ENCODE data around the gene NMT2.

NMT2 gene

DNA sequence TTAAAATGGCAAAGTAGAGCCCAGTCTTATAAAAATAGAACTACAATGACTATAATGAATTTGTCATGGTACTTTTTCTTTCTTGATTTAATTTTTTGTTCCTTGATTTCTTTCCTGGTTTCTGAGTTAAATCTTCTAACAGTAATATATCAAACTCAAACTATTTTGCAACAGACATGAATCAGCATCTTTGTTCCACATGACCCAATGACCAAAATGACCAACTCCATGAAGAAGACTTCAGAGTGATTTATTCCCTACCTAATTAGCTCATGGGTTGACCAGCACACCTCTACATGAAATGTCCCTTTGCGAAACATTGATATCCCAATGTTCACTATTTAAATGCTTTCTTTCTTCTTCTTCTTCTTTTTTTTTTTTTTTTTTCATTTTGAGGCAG lies 30.9 kb downstream of the NMT2 start:
- H3K4me1 ChIP-seq (ENCODE audit: insufficient read depth, low read length) = peaks cover 6% of the 10 kb centered on the region; the same call in 1 of the 2 replicates
- no peak overlapping the region for H3K4me3 ChIP-seq (ENCODE audit: low read length)
- H3K27ac ChIP-seq (ENCODE audit: low read depth, low read length) = no peak overlapping the region
- no peak overlapping the region for H3K9ac ChIP-seq (ENCODE audit: low read depth, low read length)
- H3K36me3 ChIP-seq (ENCODE audit: insufficient read depth, low read length) = peaks cover 28% of the 10 kb centered on the region
- no peaks in the 10 kb centered on the region for H3K9me3 ChIP-seq (ENCODE audit: insufficient read depth, low read depth, low read length)
- WGBS = 97% methylated on average over 1 of the region's 1 CpG
- no peaks in the 10 kb centered on the region for H3K27me3 ChIP-seq (ENCODE audit: insufficient read depth, low read length)

DNA sequence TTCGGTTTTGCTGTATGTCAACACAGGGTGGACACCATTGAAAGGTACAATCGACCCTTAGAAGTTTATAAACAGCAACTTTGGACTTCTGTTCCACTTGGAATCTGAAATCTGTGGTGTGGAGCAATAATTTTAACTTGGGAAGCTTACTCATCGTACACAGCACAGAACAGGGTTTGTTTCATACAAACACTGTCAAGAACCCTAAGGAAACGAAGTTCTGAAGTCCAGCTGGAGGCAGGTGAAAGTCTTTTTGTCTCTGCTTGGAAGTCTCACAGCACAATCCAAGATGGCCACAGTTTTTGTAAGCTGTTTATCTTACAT lies 31.5 kb downstream of the NMT2 start:
- 92% methylated on average over 4 of the region's 4 CpGs for WGBS

DNA sequence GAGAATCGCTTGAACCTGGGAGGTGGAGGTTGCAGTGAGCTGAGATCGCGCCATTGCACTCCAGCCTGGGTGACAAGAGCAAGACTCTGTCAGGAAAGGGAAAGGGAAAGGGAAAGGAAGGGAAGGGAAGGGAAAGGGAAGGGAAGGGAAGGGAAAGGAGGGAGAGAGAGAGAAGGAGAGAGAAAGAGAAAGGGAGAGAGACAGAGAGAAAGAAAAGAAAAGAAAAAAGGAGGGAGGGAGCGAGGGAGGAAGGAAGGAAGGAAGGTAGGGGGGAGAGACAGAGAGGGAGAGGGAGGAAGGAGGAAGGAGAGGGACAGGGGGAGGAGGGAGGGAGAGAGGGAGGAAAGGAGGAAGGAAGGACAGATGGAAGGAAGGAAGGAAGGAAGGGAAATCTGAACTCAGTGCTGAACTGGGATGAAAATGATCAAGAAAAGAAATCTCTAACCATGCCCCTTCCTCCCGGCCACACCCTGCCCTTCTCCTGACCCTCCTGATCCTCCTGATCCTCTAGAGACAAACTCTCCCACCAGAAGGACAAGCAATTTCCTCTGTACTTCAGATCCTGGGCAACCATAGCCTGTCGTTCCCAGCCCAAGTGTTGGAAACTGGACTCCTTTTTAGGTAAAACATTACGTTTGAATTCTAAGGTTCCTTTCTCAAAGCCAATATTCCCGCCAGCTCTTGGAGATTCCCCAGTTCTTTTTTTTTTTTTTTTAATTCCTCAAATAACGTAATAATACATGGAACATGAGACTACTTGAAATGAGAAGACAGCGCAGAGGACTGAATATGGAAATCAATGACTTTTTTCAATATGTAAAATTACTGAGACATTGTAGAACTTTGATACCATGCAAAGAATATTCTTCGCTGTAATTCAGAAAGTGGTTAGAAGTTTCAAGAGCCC lies 32.1 kb downstream of the NMT2 start:
- no peaks in the 10 kb centered on the region for H3K27me3 ChIP-seq (ENCODE audit: insufficient read depth, low read length)
- H3K9me3 ChIP-seq (ENCODE audit: insufficient read depth, low read depth, low read length) = no peaks in the 10 kb centered on the region
- H3K4me3 ChIP-seq (ENCODE audit: low read length) = no peak overlapping the region
- H3K4me1 ChIP-seq (ENCODE audit: insufficient read depth, low read length) = peaks cover under 1% of the 10 kb centered on the region; the same call in 1 of the 2 replicates
- peaks cover 33% of the 10 kb centered on the region for H3K36me3 ChIP-seq (ENCODE audit: insufficient read depth, low read length)
- WGBS = 94% methylated on average over 11 of the region's 11 CpGs
- no peak overlapping the region for H3K27ac ChIP-seq (ENCODE audit: low read depth, low read length)
- no peak overlapping the region for H3K9ac ChIP-seq (ENCODE audit: low read depth, low read length)

More for the DNA sequence above, 31.5 kb downstream of the NMT2 start:
- no peak overlapping the region for H3K9ac ChIP-seq (ENCODE audit: low read depth, low read length)
- H3K36me3 ChIP-seq (ENCODE audit: insufficient read depth, low read length) = peaks cover 30% of the 10 kb centered on the region
- H3K9me3 ChIP-seq (ENCODE audit: insufficient read depth, low read depth, low read length) = no peaks in the 10 kb centered on the region
- peaks cover 6% of the 10 kb centered on the region; the same call in 1 of the 2 replicates for H3K4me1 ChIP-seq (ENCODE audit: insufficient read depth, low read length)
- no peak overlapping the region for H3K27ac ChIP-seq (ENCODE audit: low read depth, low read length)
- no peaks in the 10 kb centered on the region for H3K27me3 ChIP-seq (ENCODE audit: insufficient read depth, low read length)
- H3K4me3 ChIP-seq (ENCODE audit: low read length) = no peak overlapping the region

DNA sequence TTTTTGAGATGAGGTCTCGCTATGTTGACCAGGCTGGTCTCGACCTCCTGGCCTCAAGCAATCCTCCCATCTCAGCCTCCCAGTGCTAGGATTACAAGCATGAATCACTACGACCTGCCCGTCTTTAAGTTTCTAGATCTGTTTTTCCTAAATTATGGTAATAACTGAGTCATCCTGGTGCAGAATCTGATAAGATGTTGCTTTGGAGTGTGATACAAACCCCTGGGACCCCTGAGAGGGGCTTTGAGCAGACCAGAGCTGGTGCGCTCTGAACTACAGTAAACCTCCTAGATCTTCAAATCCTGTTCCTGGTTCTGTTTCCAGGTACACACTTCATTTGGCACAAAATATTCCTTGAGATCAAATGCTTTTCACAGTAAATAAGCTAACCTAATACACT lies 37.2 kb downstream of the NMT2 start:
- H3K9ac ChIP-seq (ENCODE audit: low read depth, low read length) = no peak overlapping the region
- WGBS = 98% methylated on average over 5 of the region's 5 CpGs
- no peaks in the 10 kb centered on the region for H3K4me1 ChIP-seq (ENCODE audit: insufficient read depth, low read length)
- no peak overlapping the region for H3K27ac ChIP-seq (ENCODE audit: low read depth, low read length)
- no peaks in the 10 kb centered on the region for H3K9me3 ChIP-seq (ENCODE audit: insufficient read depth, low read depth, low read length)
- H3K4me3 ChIP-seq (ENCODE audit: low read length) = no peak overlapping the region
- peaks cover 59% of the 10 kb centered on the region for H3K36me3 ChIP-seq (ENCODE audit: insufficient read depth, low read length)
- H3K27me3 ChIP-seq (ENCODE audit: insufficient read depth, low read length) = no peaks in the 10 kb centered on the region

GRCh38 chr10:15124908-15125307 lies 43.6 kb downstream of the NMT2 start:
- Histone ChIP-seq H3K36me3 (ENCODE audit: insufficient read depth, low read length) (peaks cover 44% of the 10 kb centered on the region), H3K4me1 (ENCODE audit: insufficient read depth, low read length) (no peaks in the 10 kb centered on the region), H3K9me3 (ENCODE audit: insufficient read depth, low read depth, low read length) (no peaks in the 10 kb centered on the region), H3K27me3 (ENCODE audit: insufficient read depth, low read length) (no peaks in the 10 kb centered on the region), H3K4me3 (ENCODE audit: low read length) (no peak overlapping the region), H3K27ac (ENCODE audit: low read depth, low read length) (no peak overlapping the region), H3K9ac (ENCODE audit: low read depth, low read length) (no peak overlapping the region)
- WGBS = 93% methylated on average over 3 of the region's 3 CpGs

GRCh38 chr10:15124190-15124589 lies 44.3 kb downstream of the NMT2 start:
- no peaks in the 10 kb centered on the region for H3K27me3 ChIP-seq (ENCODE audit: insufficient read depth, low read length)
- H3K4me3 ChIP-seq (ENCODE audit: low read length) = no peak overlapping the region
- no peaks in the 10 kb centered on the region for H3K9me3 ChIP-seq (ENCODE audit: insufficient read depth, low read depth, low read length)
- no peaks in the 10 kb centered on the region for H3K4me1 ChIP-seq (ENCODE audit: insufficient read depth, low read length)
- H3K9ac ChIP-seq (ENCODE audit: low read depth, low read length) = no peak overlapping the region
- H3K27ac ChIP-seq (ENCODE audit: low read depth, low read length) = no peak overlapping the region
- H3K36me3 ChIP-seq (ENCODE audit: insufficient read depth, low read length) = peaks cover 46% of the 10 kb centered on the region
- WGBS = 94% methylated on average over 9 of the region's 9 CpGs

DNA sequence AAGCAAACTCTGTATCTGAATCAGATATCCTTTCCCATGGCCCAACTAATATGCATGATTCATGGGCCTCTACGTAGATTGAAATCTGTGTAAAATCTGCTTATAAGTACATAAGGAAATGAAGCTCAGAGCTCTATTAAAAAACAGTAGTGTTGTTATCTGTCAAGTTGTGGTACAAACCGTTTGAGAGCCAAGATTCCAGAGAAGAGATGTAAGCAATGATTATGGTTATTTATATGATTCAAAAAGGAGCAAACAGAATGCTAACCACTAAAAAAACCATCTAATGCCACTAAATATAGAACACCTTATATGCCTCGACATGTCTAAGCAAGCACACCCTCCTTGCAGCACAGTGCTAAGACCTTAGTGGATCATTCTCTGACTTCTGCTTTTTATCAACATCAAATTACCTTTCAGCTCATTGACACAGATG lies 44.7 kb downstream of the NMT2 start:
- no peak overlapping the region for H3K9ac ChIP-seq (ENCODE audit: low read depth, low read length)
- no peak overlapping the region for H3K4me3 ChIP-seq (ENCODE audit: low read length)
- H3K27me3 ChIP-seq (ENCODE audit: insufficient read depth, low read length) = no peaks in the 10 kb centered on the region
- H3K4me1 ChIP-seq (ENCODE audit: insufficient read depth, low read length) = no peaks in the 10 kb centered on the region
- no peak overlapping the region for H3K27ac ChIP-seq (ENCODE audit: low read depth, low read length)
- H3K9me3 ChIP-seq (ENCODE audit: insufficient read depth, low read depth, low read length) = no peaks in the 10 kb centered on the region
- H3K36me3 ChIP-seq (ENCODE audit: insufficient read depth, low read length) = peaks cover 46% of the 10 kb centered on the region
- 90% methylated on average over 3 of the region's 3 CpGs for WGBS

DNA sequence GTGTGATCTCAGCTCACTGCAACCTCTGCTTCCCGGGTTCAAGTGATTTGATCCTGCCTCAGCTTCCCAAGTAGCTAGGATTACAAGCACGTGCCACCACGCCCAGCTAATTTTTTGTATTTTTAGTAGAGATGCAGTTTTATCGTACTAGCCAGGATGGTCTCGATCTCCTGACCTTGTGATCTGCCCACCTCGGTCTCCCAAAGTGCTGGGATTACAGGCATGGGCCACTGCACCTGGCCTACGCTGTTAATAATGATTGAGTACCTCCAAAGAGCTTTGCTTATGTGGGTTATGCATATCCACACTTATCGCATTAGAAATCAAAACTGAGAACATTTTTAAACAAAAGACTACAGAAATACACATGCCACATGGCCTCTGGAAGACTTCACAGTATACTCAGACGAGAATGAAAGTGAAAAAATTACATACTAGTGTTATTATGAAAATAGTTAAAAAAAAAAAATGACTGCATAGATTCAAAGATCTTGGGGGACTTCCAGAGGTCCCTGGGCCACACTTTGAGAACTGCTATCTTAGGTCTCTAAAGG lies 45.9 kb downstream of the NMT2 start:
- Histone ChIP-seq H3K4me3 (ENCODE audit: low read length) (no peak overlapping the region), H3K4me1 (ENCODE audit: insufficient read depth, low read length) (no peaks in the 10 kb centered on the region), H3K27me3 (ENCODE audit: insufficient read depth, low read length) (no peaks in the 10 kb centered on the region), H3K9ac (ENCODE audit: low read depth, low read length) (no peak overlapping the region), H3K27ac (ENCODE audit: low read depth, low read length) (no peak overlapping the region), H3K9me3 (ENCODE audit: insufficient read depth, low read depth, low read length) (no peaks in the 10 kb centered on the region), H3K36me3 (ENCODE audit: insufficient read depth, low read length) (peaks cover 47% of the 10 kb centered on the region)
- 97% methylated on average over 8 of the region's 9 CpGs for WGBS

- Histone ChIP-seq H3K27me3 (ENCODE audit: insufficient read depth, low read length) (no peaks in the 10 kb centered on the region), H3K9me3 (ENCODE audit: insufficient read depth, low read depth, low read length) (no peaks in the 10 kb centered on the region), H3K4me1 (ENCODE audit: insufficient read depth, low read length) (no peaks in the 10 kb centered on the region), H3K27ac (ENCODE audit: low read depth, low read length) (no peak overlapping the region), H3K9ac (ENCODE audit: low read depth, low read length) (no peak overlapping the region), H3K4me3 (ENCODE audit: low read length) (no peak overlapping the region), H3K36me3 (ENCODE audit: insufficient read depth, low read length) (peaks cover 50% of the 10 kb centered on the region)
- WGBS = 100% methylated on average over 1 of the region's 1 CpG
Observed at GRCh38 chr10:15121707-15122106, 46.8 kb downstream of the NMT2 start.

DNA sequence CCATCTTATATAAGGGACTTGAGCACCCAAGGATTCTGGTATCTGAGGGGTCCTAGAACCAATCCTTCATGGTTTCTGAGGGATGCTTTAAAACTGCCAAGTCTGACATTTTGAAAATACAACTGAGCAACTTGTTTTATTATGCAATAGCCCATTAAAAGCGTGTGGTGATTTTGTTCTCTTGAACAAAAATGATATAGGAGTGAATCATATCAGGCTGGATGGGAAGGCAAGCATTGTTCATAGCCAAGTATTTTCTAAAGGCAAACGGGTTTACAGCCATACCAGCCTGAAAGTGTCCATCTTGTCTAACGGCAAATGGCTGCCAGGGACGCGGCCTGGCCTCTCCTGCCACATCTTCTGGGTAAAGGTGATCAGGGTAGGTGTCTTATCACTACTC lies 48.0 kb downstream of the NMT2 start:
- Histone ChIP-seq H3K36me3 (ENCODE audit: insufficient read depth, low read length) (peaks cover 51% of the 10 kb centered on the region), H3K27me3 (ENCODE audit: insufficient read depth, low read length) (no peaks in the 10 kb centered on the region), H3K4me3 (ENCODE audit: low read length) (no peak overlapping the region), H3K4me1 (ENCODE audit: insufficient read depth, low read length) (no peaks in the 10 kb centered on the region), H3K9ac (ENCODE audit: low read depth, low read length) (no peak overlapping the region), H3K27ac (ENCODE audit: low read depth, low read length) (no peak overlapping the region), H3K9me3 (ENCODE audit: insufficient read depth, low read depth, low read length) (no peaks in the 10 kb centered on the region)
- 93% methylated on average over 5 of the region's 5 CpGs for WGBS

GRCh38 chr10:15118615-15119014 lies 49.9 kb downstream of the NMT2 start:
- H3K9me3 ChIP-seq (ENCODE audit: insufficient read depth, low read depth, low read length) = no peaks in the 10 kb centered on the region
- no peaks in the 10 kb centered on the region for H3K27me3 ChIP-seq (ENCODE audit: insufficient read depth, low read length)
- H3K27ac ChIP-seq (ENCODE audit: low read depth, low read length) = no peak overlapping the region
- no peaks in the 10 kb centered on the region for H3K4me1 ChIP-seq (ENCODE audit: insufficient read depth, low read length)
- H3K36me3 ChIP-seq (ENCODE audit: insufficient read depth, low read length) = peaks cover 42% of the 10 kb centered on the region
- H3K9ac ChIP-seq (ENCODE audit: low read depth, low read length) = no peak overlapping the region
- no peak overlapping the region for H3K4me3 ChIP-seq (ENCODE audit: low read length)
- WGBS = 90% methylated on average over 1 of the region's 1 CpG
